Left ventricle myocardium inferior (tissue), 1 donor: Measurements from ENCODE around the gene KHDRBS1. TPM values are rescaled to one million over a fixed set of nuclear protein-coding genes. Genes with fewer than 3 reads are reported as not detected.
"Not testable (repeated sequence)": the region's sequence is repeated elsewhere in the genome, so short reads cannot be mapped to it uniquely, and the experiment has no call there.

Experiments used
- DNase-seq: peaks from one replicate; pipeline ENCODE4 v3.0.0-alpha.2; 2020
- H3K27ac ChIP-seq: fragments of 200-600 bp; replicated peaks from 2 replicates; pipeline ENCODE4 v1.8.0; 2021
- H3K27me3 ChIP-seq: fragments of 200-600 bp; 2 replicates; pipeline ENCODE4 v1.8.0; 2021; ENCODE audit warnings: low read depth
- H3K36me3 ChIP-seq: fragments of 200-600 bp; 2 replicates; pipeline ENCODE4 v1.8.0; 2021
- H3K4me1 ChIP-seq: fragments of 200-600 bp; 2 replicates; pipeline ENCODE4 v1.8.0; 2021
- H3K4me3 ChIP-seq: fragments of 200-600 bp; 2 replicates; pipeline ENCODE4 v1.8.0; 2021; ENCODE audit warnings: mild to moderate bottlenecking, moderate library complexity
- H3K9me3 ChIP-seq: fragments of 200-600 bp; replicated peaks from 2 replicates; pipeline ENCODE4 v1.8.0; 2021
- CTCF ChIP-seq: fragments of 200-600 bp; IDR thresholded peaks from 2 replicates; pipeline ENCODE4 v1.8.0; 2021; ENCODE audit warnings: antibody characterized with exemption, mild to moderate bottlenecking, borderline replicate concordance
- intact Hi-C: fragments of 100-400 bp; cut with micrococcal nuclease; formaldehyde crosslinking; loops from one replicate; pipeline ENCODE4 v1.11.0; 2022
- total RNA-seq: library from RNA; stranded (reverse); fragmentation: NEBNext Ultra II Directional; extraction: Animal tissue kit (Norgen Biotek cat#: 25700); gene quantifications from one replicate; pipeline ENCODE4 v1.2.1, GENCODE V29; 2021
- donor health status: DM: no; HTN: yes; CAD: no; lungs with severe emphysema.

The KHDRBS1 gene
- total RNA-seq, 1 donor from 2014 or later = 58.2 TPM

GRCh38 chr1:32014948-32015273 is 1.2 kb downstream of the KHDRBS1 start:
- Histone ChIP-seq H3K36me3 (no peaks in the 10 kb centered on the region), H3K27me3 (no peaks in the 10 kb centered on the region), H3K4me3 (peak overlapping the region; percentile 96), H3K27ac (peak overlapping the region; percentile 100), H3K4me1 (peaks cover 66% of the 10 kb centered on the region), H3K9me3 (no peaks in the 10 kb centered on the region)
- no peak for DNase-seq
- TF ChIP-seq CTCF = no peak
- intact Hi-C loops = no loop called here

DNA sequence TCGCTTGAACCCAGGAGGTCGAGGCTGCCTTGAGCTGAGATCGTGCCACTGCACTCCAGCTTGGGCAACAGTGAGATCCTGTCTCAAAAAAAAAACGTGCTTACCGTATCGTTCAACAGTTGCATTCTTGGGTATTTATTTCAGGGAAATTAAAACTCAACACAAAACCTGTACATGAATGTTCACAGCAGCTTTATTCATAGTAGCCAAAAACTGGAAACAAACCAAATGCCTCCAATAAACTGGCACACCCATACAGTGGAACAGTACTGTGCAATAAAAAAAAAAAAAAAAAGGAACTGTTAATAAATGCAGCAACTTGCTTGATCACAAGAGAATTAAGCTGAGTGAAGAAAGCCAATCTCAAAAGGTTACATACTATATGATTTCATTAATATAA is 6.7 kb downstream of the KHDRBS1 start:
- Histone ChIP-seq H3K4me3 (no peak overlapping the region), H3K9me3 (no peaks in the 10 kb centered on the region), H3K27ac (peak overlapping the region; percentile 27), H3K27me3 (no peaks in the 10 kb centered on the region), H3K4me1 (peaks cover 96% of the 10 kb centered on the region), H3K36me3 (peaks cover 8% of the 10 kb centered on the region)
- intact Hi-C loops = no loop called here
- no peak for TF ChIP-seq CTCF
- DNase-seq = no peak

DNA sequence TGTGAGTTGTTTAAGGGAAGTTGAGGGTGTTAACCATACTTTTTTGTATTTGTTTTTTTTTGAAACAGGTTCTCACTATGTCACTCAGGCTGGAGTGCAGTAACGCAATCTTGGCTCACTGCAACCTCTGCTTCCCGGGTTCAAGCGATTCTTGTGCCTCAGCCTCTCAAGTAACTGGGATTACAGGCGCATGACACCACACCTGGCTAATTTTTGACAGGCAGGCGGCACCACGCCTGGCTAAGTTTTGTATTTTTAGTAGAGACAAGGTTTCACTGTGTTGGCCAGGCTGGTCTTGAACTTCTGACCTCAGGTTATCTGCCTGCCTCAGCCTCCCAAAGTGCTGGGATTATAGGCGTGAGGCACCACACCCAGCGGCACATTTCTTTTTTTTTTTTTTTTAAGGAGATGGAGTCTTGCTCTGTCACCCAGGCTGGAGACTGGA is 7.9 kb downstream of the KHDRBS1 start:
- H3K36me3 ChIP-seq, H3K4me3 ChIP-seq, H3K27me3 ChIP-seq, intact Hi-C loops, DNase-seq, H3K9me3 ChIP-seq, H3K27ac ChIP-seq: not testable (repeated sequence)
- peaks cover 88% of the 10 kb centered on the region for H3K4me1 ChIP-seq

DNA sequence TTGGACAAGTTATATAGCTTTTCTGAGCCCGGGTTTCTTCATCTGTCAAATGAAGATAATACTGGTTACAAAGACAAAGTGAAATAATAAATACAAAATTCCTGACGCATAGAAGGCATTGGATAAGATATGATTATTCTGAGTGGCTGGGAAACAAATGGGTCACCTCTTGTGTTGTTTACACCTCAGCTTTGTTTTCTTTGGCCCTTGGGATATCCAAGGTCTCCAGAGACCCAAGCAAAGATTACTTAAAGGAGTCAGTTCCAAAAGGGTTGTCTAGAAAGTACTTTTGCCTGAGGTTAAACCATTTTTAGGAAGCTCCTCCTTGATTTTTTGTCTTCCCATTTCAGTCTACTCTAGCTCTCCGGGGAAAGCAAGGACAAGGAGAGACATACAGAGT is 9.7 kb downstream of the KHDRBS1 start:
- Histone ChIP-seq H3K27me3 (no peaks in the 10 kb centered on the region), H3K9me3 (no peaks in the 10 kb centered on the region), H3K36me3 (peaks cover 8% of the 10 kb centered on the region), H3K27ac (peak overlapping the region; percentile 21), H3K4me3 (no peak overlapping the region), H3K4me1 (peaks cover 72% of the 10 kb centered on the region)
- no peak for TF ChIP-seq CTCF
- intact Hi-C loops = no loop called here
- DNase-seq = no peak

- H3K27me3 ChIP-seq = no peaks in the 10 kb centered on the region
- H3K4me3 ChIP-seq = no peak overlapping the region
- intact Hi-C loops = no loop called here
- H3K9me3 ChIP-seq = no peaks in the 10 kb centered on the region
- no peak for DNase-seq
- no peak overlapping the region for H3K27ac ChIP-seq
- peaks cover 63% of the 10 kb centered on the region for H3K4me1 ChIP-seq
- peaks cover 8% of the 10 kb centered on the region for H3K36me3 ChIP-seq
- TF ChIP-seq CTCF = no peak
These were observed 11.8 kb downstream of the KHDRBS1 start for GRCh38 chr1:32025515-32025914.

DNA sequence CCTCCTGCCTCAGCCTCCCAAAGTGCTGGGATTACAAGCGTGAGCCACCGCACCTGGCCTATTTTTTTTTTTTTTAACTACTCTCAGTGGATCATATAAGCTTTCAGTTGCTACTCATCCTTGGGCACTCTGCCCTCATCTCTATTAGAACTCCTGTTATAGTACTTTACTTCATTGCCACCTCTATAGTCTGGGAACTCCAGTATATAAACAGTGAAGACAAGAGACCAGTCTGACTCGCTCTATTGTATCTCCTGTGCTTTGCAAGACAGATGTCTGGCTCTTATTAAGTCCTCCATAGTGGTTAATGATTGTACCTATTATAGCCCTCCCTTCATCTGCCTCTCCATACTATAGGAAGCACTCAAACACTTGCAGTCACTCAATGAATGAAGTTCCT is 15.1 kb downstream of the KHDRBS1 start:
- Histone ChIP-seq H3K36me3 (peaks cover 30% of the 10 kb centered on the region), H3K27ac (no peak overlapping the region), H3K4me1 (peaks cover 31% of the 10 kb centered on the region), H3K27me3 (no peaks in the 10 kb centered on the region), H3K9me3 (no peaks in the 10 kb centered on the region), H3K4me3 (no peak overlapping the region)
- DNase-seq = no peak
- no peak for TF ChIP-seq CTCF
- intact Hi-C loops = no loop called here
